Superior temporal gyrus (tissue), 1 donor: ENCODE data around the gene RRAD.
A peak's percentile ranks its signal among the peaks of the same experiment; 100 is the strongest.

Source experiments
- DNase-seq: peaks from one replicate; pipeline ENCODE4 v3.0.0-alpha.2; 2016; ENCODE audit errors: extremely low spot score

Gene RRAD

GRCh38 chr16:66881014-66881417 lies 44.3 kb downstream of the RRAD start:
- no peak for DNase-seq

GRCh38 chr16:66880288-66881013 lies 44.9 kb downstream of the RRAD start, which contains the start of gene PDP2:
Gene PDP2 (plus strand): TSS chr16:66880515. CDS start chr16:66884285, 3,770 bp downstream.
- peak; percentile 96 for DNase-seq

- no peak for DNase-seq
Observed at GRCh38 chr16:66878067-66878466, 47.3 kb downstream of the RRAD start.

- no peak for DNase-seq
Observed at GRCh38 chr16:66874079-66874775, 51.1 kb downstream of the RRAD start.

GRCh38 chr16:66873685-66874055 lies 51.7 kb downstream of the RRAD start:
- DNase-seq: no peak

GRCh38 chr16:66872943-66873684 lies 52.2 kb downstream of the RRAD start:
- peak; percentile 86 for DNase-seq

GRCh38 chr16:66872559-66872942 lies 52.8 kb downstream of the RRAD start:
- no peak for DNase-seq

GRCh38 chr16:66871840-66872239 lies 53.5 kb downstream of the RRAD start:
- no peak for DNase-seq
